ENCODE results near the gene LIAS. TPM values are rescaled to one million over a fixed set of nuclear protein-coding genes. Genes with fewer than 3 reads are reported as not detected.

The LIAS gene
- total RNA-seq, 1 donor from 2014 or later = 29.2 TPM

DNA sequence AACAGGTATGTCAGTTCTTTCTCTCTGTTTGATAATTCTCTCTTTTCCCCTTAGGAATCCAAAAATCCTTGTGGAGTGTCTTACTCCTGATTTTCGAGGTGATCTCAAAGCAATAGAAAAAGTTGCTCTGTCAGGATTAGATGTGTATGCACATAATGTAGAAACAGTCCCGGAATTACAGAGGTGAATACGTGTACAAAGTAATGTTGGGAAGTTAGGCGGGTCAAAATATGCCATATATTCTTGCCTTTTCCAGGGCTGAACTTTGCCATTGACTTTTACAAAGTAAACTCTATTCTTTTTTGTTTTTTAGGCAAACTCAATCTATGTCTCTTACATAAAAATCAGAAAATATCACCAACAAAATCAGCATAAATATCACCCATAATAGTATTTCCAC is 8.6 kb downstream of the LIAS start:
- H3K27ac Mint-ChIP-seq = no peak overlapping the region
- no peaks in the 10 kb centered on the region for H3K9me3 Mint-ChIP-seq
- H3K27me3 Mint-ChIP-seq = no peaks in the 10 kb centered on the region
- no peak for DNase-seq
- H3K4me1 Mint-ChIP-seq = peaks cover 5% of the 10 kb centered on the region
- H3K36me3 Mint-ChIP-seq (ENCODE audit: low read depth) = peaks cover 34% of the 10 kb centered on the region
- H3K4me3 Mint-ChIP-seq = no peak overlapping the region
- intact Hi-C loops (cut with micrococcal nuclease) = loop anchor here (5.0 to 10.0 kb wide), 2 partner anchors 190 to 837 kb away; no protein-coding TSS in a partner anchor

DNA sequence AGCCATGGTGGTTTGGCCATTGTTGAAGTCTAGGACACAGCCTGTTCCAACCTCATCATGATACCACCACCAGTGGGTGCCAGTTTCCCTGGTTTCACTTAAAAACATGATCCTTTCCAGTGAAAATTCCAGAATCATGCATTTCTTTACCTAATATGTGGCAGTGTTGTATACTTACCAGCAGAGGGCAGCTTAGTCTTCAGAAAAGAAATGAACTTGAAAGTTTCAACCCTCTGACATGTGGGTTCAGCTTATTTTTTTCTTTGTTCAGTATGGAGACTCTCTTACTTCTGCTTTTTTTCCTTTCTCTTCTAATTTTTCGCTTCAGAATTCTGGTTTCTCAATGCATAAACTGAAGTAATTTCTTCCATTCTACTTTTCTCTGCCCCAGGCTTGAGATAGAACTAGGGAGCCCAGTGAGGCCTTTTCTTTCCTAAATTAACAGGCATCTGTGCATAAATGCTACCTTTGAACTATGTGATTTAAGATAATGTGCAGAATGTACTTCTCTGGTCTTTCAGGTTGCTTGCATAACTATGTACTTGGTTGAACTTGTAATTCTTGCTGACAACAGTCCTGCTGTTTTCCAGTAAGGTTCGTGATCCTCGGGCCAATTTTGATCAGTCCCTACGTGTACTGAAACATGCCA is 10.7 kb downstream of the LIAS start:
- DNase-seq = peak; percentile 72
- intact Hi-C loops (cut with micrococcal nuclease) = loop anchor here (1.0 to 10.0 kb wide), 3 partner anchors 188 to 835 kb away; partner anchors contain the start of gene PDS5A
- peaks cover 5% of the 10 kb centered on the region for H3K4me1 Mint-ChIP-seq
- peak overlapping the region; percentile 72 for H3K27ac Mint-ChIP-seq
- no peaks in the 10 kb centered on the region for H3K9me3 Mint-ChIP-seq
- H3K36me3 Mint-ChIP-seq (ENCODE audit: low read depth) = peaks cover 25% of the 10 kb centered on the region
- no peaks in the 10 kb centered on the region for H3K27me3 Mint-ChIP-seq
- H3K4me3 Mint-ChIP-seq = no peak overlapping the region

DNA sequence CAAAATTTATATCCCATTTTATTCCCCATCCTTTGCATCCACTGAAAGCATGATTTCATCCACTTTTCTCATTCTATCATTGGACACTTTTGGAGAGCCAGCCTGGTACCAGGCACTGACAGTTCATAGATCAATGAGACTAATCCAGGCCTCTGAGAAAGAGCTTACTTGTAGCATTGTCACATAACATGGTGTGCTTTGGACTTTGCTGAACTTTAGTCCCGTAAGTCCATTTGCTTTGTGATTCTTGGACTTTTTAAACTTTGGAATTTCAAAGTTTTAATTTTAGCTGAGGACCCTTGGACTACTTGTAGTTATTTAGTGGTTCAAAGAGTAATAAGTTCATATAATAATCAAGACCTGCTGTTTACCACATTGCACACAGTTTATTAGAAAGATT is 11.5 kb downstream of the LIAS start:
- DNase-seq = no peak
- H3K4me3 Mint-ChIP-seq = no peak overlapping the region
- H3K27ac Mint-ChIP-seq = no peak overlapping the region
- intact Hi-C loops (cut with micrococcal nuclease) = no loop called here
- H3K27me3 Mint-ChIP-seq = no peaks in the 10 kb centered on the region
- H3K9me3 Mint-ChIP-seq = no peaks in the 10 kb centered on the region
- H3K4me1 Mint-ChIP-seq = peaks cover 5% of the 10 kb centered on the region
- peaks cover 25% of the 10 kb centered on the region for H3K36me3 Mint-ChIP-seq (ENCODE audit: low read depth)

DNA sequence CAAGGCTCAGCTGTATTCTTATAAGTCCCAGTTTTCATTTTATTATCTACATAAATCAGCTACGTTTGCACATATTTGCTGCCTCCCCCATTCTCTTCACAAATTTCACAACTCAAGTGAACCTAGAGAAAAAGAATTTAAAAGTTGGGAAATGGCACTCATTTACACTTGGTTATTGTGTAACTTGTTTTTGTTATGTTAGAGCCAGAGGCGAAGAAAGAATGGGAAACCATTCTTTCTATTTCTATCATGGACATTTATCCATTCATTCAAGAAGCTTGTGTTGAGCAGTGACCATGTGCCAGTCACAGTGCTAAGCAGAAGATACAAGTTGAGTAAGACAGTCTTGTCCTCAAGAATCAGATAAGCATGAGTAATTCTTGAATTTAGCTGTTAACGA is 13.5 kb downstream of the LIAS start:
- Mint-ChIP-seq H3K27ac (no peak overlapping the region), H3K9me3 (no peaks in the 10 kb centered on the region), H3K4me3 (no peak overlapping the region), H3K4me1 (peaks cover 5% of the 10 kb centered on the region), H3K27me3 (no peaks in the 10 kb centered on the region), H3K36me3 (ENCODE audit: low read depth) (peaks cover 23% of the 10 kb centered on the region)
- intact Hi-C loops (cut with micrococcal nuclease) = no loop called here
- no peak for DNase-seq

DNA sequence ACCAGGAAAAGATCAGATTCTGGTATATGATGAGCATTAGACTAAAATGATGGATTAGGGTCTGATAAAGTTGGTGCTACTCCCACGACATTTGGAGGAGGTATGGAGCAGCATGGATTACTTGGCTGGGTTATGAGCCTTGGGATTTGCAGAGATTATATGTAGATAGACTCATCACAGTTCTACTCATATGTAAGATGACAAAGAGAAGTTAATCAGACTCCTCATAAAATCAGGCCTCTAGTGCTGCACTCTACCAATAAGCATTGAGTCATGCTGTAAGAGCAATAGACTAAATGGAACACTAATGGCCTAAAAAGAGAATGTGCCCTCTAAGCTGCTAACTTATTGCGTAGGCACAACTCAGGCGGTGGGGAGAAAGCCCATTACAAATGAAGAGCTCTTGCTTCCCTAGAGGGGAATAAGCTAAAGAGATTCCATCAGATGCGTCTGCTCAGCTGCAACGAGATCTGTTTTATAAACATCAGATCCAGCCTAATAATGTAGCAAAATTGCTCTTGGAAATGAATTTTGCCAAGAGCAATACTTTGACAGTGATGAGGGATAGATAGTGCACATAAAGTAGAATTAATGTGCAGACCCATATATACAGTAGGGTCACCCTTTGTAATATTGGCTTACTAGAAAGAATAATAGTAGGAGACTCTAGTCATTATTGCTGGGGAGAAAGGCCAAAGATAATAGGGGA is 17.5 kb downstream of the LIAS start:
- peaks cover 8% of the 10 kb centered on the region for H3K36me3 Mint-ChIP-seq (ENCODE audit: low read depth)
- intact Hi-C loops (cut with micrococcal nuclease) = no loop called here
- H3K4me3 Mint-ChIP-seq = no peak overlapping the region
- no peaks in the 10 kb centered on the region for H3K9me3 Mint-ChIP-seq
- no peak overlapping the region for H3K27ac Mint-ChIP-seq
- no peak for DNase-seq
- H3K4me1 Mint-ChIP-seq = no peaks in the 10 kb centered on the region
- H3K27me3 Mint-ChIP-seq = no peaks in the 10 kb centered on the region

DNA sequence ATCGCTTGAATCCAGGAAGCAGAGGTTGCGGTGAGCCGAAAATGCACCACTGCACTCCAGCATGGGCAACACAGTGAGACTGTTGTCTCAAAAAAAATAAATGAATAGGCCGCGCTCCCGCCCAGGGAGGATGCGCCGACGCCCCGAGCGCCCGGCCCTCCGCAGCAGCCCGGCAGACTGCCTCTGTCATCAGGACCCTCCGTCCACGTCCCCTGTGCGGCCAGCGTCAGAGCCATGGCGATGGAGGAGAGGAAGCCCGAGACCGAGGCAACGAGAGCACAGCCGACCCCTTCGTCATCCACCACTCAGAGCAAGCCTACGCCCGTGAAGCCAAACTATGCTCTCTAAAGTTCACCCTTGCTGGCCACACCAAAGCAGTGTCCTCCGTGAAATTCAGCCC is 21.4 kb downstream of the LIAS start:
- H3K9me3 Mint-ChIP-seq = no peaks in the 10 kb centered on the region
- no peak overlapping the region for H3K27ac Mint-ChIP-seq
- H3K4me3 Mint-ChIP-seq = no peak overlapping the region

DNA sequence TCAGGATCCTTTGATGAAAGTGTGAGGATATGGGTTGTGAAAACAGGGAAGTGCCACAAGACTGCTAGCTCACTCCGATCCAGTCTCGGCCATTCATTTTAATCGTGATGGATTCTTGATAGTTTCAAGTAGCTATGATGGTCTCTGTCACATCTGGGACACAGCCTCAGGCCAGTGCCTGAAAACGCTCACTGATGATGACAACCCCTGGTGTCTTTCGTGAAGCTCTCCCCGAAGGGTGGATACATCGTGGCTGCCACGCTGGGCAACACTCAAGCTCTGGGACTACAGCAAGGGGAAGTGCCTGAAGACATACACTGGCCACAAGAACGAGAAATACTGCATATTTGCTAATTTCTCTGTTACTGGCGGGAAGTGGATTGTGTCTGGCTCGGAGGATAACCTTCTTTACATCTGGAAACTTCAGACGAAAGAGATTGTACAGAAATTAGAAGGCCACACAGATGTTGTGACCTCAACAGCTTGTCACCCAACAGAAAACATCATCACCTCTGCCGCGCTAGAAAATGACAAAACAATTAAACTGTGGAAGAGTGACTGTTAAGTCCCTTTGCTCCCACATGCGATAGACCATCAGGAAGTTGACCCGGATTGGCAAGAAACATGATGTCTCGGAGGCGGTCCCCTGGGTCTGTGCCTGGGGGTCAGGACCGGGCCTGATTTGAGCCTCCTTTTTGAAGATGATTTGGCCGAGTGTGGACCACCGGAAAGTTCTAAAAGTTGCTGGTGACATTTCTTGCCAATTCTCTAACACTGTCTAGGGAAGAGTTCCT is 22.2 kb downstream of the LIAS start:
- Mint-ChIP-seq H3K36me3 (ENCODE audit: low read depth) (peaks cover 3% of the 10 kb centered on the region), H3K9me3 (no peaks in the 10 kb centered on the region), H3K4me3 (no peak overlapping the region), H3K27ac (no peak overlapping the region), H3K27me3 (no peaks in the 10 kb centered on the region), H3K4me1 (no peaks in the 10 kb centered on the region)
- intact Hi-C loops (cut with micrococcal nuclease) = no loop called here
- DNase-seq = no peak

More for the DNA sequence above, 21.4 kb downstream of the LIAS start:
- H3K36me3 Mint-ChIP-seq (ENCODE audit: low read depth) = peaks cover 3% of the 10 kb centered on the region
- no peak for DNase-seq
- H3K4me1 Mint-ChIP-seq = no peaks in the 10 kb centered on the region
- no peaks in the 10 kb centered on the region for H3K27me3 Mint-ChIP-seq
- intact Hi-C loops (cut with micrococcal nuclease) = no loop called here

DNA sequence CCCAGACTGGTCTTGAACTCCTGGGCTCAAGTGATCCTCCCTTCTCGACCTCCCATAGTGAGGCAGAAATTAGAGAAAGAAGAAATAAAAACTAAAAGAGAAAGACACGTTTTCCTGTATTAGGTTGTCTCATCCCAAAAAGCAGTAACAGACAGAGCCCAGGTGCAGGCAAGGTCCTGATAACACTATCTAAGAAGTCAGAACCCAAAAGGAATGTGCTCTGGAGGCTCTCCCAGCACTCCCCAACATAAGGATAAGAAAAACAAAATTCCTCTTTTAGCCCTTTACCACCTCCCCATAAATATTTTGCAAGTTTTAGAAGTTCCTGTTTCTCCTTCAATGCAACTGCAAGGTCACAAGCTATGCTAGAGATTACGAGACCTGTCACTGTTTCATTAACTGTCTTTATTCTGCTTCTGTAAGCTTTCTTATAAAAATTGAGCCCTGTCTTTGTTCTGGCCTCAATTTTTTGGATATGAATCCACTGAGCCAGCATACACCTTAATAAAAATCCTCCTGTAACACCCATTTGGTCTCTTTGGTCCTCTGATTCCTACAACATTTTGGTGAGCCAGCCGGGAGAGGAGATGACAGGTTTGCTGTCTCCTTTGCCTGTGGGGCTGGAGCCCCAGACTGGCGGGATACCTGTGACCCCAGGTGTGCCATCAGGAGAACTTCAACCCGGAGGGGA is 25.9 kb downstream of the LIAS start:
- Mint-ChIP-seq H3K36me3 (ENCODE audit: low read depth) (no peaks in the 10 kb centered on the region), H3K27me3 (no peaks in the 10 kb centered on the region), H3K4me3 (no peak overlapping the region), H3K4me1 (no peaks in the 10 kb centered on the region), H3K27ac (no peak overlapping the region), H3K9me3 (no peaks in the 10 kb centered on the region)
- intact Hi-C loops (cut with micrococcal nuclease) = no loop called here
- no peak for DNase-seq

DNA sequence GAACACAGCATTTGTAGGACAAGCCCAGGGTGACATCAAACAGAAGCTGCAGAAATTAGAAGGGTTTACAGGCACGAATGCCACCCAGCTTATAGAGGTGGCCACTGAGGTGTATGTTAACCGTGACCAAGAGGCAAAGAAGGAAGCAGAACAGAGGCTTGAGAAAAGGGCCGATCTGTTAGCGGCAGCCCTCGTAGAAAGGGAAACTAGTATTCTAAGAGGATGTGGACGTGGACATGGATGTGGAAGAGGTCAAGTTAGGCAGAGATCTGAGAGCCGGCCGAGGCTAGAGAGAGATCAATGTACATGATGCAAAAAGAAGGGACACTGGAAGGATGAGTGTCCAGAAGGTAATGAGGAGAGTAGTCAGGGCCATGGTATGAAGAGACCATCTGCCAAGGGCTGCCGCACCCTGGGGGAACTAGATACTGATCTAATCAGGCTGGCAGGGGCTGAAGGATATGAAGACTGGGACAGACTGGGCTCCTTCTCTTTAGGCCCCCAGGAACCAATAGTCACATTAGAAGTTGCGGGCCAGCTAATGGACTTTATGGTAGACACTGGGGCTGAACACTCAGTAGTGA is 27.5 kb downstream of the LIAS start:
- intact Hi-C loops (cut with micrococcal nuclease) = no loop called here

DNA sequence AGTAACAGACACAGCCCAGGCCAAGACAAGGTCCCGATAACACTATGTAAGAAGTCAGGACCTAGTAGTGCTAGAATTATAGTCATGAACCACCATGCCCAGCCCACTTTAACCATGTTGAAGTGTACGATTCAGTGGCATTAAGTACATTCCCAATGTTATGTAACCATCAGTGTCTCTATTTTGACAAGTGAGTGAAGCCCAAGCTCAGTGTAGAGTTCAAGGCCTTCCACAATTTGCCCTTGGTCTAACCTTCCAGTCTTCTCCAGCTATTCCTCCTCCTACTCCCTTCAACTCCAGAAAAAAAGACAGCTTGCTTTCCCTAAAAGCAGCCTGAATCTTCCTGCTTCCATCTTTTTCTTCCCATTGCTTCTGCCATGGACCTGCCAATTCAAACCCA is 31.5 kb downstream of the LIAS start:
- no peak for DNase-seq
- H3K36me3 Mint-ChIP-seq (ENCODE audit: low read depth) = no peaks in the 10 kb centered on the region
- H3K4me3 Mint-ChIP-seq = no peak overlapping the region
- no peaks in the 10 kb centered on the region for H3K27me3 Mint-ChIP-seq
- intact Hi-C loops (cut with micrococcal nuclease) = no loop called here
- H3K9me3 Mint-ChIP-seq = no peaks in the 10 kb centered on the region
- H3K27ac Mint-ChIP-seq = no peak overlapping the region
- H3K4me1 Mint-ChIP-seq = no peaks in the 10 kb centered on the region

More for the DNA sequence above, 27.5 kb downstream of the LIAS start:
- Mint-ChIP-seq H3K27ac (no peak overlapping the region), H3K36me3 (ENCODE audit: low read depth) (no peaks in the 10 kb centered on the region), H3K27me3 (no peaks in the 10 kb centered on the region), H3K9me3 (no peaks in the 10 kb centered on the region), H3K4me1 (no peaks in the 10 kb centered on the region), H3K4me3 (no peak overlapping the region)
- DNase-seq = no peak

DNA sequence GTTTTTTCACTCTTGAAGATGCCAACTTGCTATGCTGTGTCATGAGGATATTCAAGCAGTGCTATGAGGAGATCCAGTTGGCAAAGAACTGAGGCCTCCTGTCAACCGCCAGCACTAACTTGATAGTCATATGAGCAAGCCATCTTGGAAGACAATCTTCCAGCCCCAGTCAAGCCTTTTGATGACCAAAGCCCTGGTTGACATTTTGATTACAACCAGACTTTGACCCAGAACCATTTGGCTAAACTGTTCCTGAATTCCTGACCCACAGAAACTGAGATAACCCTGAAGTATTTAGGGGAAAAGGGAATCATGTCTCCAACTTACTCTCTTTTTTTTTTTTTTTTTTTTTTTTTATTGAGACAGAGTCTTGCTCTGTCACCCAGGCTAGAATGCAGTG is 35.5 kb downstream of the LIAS start:
- Mint-ChIP-seq H3K27me3 (no peaks in the 10 kb centered on the region), H3K4me1 (no peaks in the 10 kb centered on the region), H3K9me3 (no peaks in the 10 kb centered on the region), H3K4me3 (no peak overlapping the region), H3K27ac (no peak overlapping the region), H3K36me3 (ENCODE audit: low read depth) (peaks cover 10% of the 10 kb centered on the region)
- no peak for DNase-seq
- intact Hi-C loops (cut with micrococcal nuclease) = no loop called here

DNA sequence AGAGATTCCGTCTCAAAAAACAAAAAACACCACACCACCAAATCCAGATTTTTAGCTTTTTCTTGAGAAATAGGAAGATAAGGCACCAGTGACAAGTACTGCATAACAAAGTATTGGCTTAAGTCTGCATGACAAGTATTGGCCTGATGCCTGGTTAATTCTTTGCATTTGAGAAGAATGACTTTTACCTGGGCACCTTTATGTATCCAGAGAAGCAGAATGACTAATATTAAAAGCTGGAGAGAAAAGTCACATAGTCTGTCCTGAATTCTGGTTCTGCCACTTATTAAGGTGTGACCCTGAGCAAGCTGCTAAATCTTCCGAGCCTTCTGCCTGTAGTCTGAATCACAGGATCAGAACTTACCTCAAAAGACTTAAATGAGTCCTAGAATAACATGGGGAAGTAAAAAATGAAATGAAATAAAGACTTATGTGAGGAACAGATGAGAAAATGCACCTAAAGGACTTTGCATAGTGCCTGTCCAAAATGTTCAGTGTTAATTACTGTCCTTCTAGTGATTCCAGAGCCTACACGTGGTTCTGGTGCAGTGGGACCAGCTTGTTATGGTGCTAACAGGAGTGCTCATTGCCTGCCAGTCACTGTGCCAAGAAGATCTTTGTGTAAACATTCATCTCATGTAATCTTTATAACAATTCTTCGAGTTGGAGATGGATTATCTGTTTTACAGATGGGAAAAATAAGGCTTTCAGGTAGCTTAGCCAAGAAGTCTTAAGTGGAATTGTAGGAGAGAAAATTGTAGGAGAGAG is 36.8 kb downstream of the LIAS start:
- Mint-ChIP-seq H3K27me3 (no peaks in the 10 kb centered on the region), H3K4me1 (no peaks in the 10 kb centered on the region), H3K27ac (no peak overlapping the region), H3K36me3 (ENCODE audit: low read depth) (peaks cover 13% of the 10 kb centered on the region), H3K9me3 (no peaks in the 10 kb centered on the region), H3K4me3 (no peak overlapping the region)
- DNase-seq = no peak
- intact Hi-C loops (cut with micrococcal nuclease) = no loop called here
